ENCODE data around the gene ATP13A4.

- TF ChIP-seq, protein P1, sequence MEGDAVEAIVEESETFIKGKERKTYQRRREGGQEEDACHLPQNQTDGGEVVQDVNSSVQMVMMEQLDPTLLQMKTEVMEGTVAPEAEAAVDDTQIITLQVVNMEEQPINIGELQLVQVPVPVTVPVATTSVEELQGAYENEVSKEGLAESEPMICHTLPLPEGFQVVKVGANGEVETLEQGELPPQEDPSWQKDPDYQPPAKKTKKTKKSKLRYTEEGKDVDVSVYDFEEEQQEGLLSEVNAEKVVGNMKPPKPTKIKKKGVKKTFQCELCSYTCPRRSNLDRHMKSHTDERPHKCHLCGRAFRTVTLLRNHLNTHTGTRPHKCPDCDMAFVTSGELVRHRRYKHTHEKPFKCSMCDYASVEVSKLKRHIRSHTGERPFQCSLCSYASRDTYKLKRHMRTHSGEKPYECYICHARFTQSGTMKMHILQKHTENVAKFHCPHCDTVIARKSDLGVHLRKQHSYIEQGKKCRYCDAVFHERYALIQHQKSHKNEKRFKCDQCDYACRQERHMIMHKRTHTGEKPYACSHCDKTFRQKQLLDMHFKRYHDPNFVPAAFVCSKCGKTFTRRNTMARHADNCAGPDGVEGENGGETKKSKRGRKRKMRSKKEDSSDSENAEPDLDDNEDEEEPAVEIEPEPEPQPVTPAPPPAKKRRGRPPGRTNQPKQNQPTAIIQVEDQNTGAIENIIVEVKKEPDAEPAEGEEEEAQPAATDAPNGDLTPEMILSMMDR (IDR thresholded peaks at IDR 0.05), result no peak
- TF ChIP-seq EP300 (IDR thresholded peaks at IDR 0.05) (no peak), POLR2A (IDR thresholded peaks at IDR 0.05; ENCODE audit: low read depth) (no peak), POLR2AphosphoS5 (IDR thresholded peaks at IDR 0.05) (no peak)
These were observed 58.0 kb downstream of the ATP13A4 start for GRCh38 chr3:193496658-193497057.
